Hepatocyte (in vitro differentiated cells): ENCODE results near the gene SRP68.

Experiments used
- EZH2phosphoT487 ChIP-seq: fragments of 200-600 bp; sonication (generic); IDR thresholded peaks from one replicate; pipeline ENCODE4 v1.6.1; 2018; ENCODE audit warnings: antibody characterized with exemption, mild to moderate bottlenecking, low read depth, moderate library complexity; ENCODE audit not compliant: unreplicated experiment, severe bottlenecking
- TF ChIP-seq, protein P1 (sequence below): fragments of 200-600 bp; sonication (generic); IDR thresholded peaks from 2 replicates; pipeline ENCODE4 v1.5.1; 2016; ENCODE audit warnings: antibody characterized with exemption, mild to moderate bottlenecking; ENCODE audit not compliant: poor library complexity

DNA sequence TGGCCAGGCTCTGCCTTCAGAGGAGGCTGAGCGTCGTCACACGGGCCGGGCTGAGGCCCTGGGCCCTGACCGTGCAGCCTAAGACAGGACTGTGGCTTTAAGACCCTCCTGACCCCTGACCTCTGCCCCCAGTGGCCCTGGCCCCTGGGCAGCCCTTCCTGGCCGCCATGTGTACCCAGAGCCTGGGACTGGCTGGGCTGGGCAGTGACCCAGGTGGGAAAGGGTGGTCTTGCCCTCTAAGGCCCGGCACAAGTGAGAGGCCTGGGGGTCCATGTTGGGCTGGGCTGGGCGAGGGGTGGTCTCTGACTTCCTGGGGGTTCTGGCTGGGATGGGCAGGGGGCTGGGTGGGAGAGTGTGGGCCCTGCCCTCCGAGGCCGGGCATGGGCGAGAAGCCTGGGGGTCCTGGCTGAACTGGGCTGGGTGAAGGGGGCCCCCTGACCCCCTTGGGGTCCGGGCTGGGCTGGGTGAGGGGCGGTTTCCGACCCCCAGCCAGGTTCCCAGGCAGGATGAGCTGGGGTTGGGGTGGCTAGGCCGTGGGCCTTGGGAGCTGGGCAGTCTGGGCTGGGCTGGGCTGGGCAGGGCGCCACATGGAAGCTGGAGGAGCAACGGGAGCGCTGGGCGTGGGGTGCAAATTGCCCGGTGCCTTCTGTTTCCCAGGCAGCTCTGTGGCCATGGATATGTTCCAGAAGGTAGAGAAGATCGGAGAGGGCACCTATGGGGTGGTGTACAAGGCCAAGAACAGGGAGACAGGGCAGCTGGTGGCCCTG lies 71.4 kb downstream of the SRP68 start, which contains the start of gene CDK3:
- TF ChIP-seq, protein P1, sequence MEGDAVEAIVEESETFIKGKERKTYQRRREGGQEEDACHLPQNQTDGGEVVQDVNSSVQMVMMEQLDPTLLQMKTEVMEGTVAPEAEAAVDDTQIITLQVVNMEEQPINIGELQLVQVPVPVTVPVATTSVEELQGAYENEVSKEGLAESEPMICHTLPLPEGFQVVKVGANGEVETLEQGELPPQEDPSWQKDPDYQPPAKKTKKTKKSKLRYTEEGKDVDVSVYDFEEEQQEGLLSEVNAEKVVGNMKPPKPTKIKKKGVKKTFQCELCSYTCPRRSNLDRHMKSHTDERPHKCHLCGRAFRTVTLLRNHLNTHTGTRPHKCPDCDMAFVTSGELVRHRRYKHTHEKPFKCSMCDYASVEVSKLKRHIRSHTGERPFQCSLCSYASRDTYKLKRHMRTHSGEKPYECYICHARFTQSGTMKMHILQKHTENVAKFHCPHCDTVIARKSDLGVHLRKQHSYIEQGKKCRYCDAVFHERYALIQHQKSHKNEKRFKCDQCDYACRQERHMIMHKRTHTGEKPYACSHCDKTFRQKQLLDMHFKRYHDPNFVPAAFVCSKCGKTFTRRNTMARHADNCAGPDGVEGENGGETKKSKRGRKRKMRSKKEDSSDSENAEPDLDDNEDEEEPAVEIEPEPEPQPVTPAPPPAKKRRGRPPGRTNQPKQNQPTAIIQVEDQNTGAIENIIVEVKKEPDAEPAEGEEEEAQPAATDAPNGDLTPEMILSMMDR: no peak
- no peak for TF ChIP-seq EZH2phosphoT487
